Activated T-cell treated with anti-CD3 and anti-CD28 coated beads for 4 hours (primary cell): ENCODE results near the gene TAS1R3.
"Not testable (repeated sequence)": the region's sequence is repeated elsewhere in the genome, so short reads cannot be mapped to it uniquely, and the experiment has no call there.

Experiments
- DNase-seq: peaks from one replicate; pipeline ENCODE4 v3.0.0-alpha.2; 2020

Gene TAS1R3

DNA sequence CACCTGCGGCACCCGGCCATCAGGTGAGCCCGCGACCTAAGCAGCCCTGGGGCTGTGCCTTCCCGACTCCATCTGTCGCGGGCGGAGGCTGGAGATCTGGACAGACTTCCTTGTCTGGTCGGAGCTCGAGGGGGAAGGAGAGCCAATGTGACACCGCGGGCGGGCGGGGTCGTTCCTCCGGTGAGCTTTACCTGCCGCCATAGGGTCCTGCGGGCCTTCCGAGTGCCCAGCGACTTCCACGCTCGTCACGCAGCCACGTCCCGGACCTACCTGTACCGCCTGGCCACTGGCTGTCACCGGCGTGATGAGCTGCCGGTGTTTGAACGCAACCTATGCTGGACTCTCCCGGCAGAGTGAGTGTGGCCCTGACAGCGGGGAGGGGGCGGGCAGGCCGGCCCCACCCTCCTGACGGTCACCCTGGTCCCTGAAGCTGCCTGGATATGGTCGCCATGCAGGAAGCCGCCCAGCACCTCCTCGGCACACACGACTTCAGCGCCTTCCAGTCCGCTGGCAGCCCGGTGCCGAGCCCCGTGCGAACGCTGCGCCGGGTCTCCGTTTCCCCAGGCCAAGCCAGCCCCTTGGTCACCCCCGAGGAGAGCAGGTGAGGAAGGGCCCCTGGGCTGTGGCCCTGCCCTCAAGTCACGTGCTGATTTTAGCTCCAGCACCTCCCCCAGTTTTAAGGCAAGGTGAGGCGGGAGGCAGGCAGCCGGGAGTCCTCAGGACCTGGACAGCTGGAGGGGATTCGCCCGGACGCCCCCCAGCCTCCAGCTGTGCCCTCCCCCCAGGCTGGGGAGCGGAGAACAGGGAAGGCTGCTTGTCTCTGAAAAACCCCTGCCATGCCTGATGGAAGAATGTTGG is 21.6 kb upstream of the TAS1R3 start:
- no peak for DNase-seq

DNA sequence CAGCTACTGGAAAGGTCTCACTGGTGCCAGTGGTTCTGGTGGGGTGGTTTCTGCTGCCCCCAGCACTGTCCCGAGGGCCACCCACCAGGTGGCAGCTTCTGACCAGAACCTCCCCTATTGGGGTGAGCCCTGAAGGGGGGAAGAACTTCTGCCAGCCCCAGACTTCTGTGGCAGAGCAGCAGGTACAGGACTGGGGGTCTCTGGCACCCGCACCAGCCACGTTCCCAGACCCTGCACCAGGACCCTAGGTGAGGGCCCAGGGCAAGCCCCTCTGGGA is 21.0 kb upstream of the TAS1R3 start:
- no peak for DNase-seq

GRCh38 chr1:1310476-1311053 is 20.5 kb upstream of the TAS1R3 start:
- no peak for DNase-seq

DNA sequence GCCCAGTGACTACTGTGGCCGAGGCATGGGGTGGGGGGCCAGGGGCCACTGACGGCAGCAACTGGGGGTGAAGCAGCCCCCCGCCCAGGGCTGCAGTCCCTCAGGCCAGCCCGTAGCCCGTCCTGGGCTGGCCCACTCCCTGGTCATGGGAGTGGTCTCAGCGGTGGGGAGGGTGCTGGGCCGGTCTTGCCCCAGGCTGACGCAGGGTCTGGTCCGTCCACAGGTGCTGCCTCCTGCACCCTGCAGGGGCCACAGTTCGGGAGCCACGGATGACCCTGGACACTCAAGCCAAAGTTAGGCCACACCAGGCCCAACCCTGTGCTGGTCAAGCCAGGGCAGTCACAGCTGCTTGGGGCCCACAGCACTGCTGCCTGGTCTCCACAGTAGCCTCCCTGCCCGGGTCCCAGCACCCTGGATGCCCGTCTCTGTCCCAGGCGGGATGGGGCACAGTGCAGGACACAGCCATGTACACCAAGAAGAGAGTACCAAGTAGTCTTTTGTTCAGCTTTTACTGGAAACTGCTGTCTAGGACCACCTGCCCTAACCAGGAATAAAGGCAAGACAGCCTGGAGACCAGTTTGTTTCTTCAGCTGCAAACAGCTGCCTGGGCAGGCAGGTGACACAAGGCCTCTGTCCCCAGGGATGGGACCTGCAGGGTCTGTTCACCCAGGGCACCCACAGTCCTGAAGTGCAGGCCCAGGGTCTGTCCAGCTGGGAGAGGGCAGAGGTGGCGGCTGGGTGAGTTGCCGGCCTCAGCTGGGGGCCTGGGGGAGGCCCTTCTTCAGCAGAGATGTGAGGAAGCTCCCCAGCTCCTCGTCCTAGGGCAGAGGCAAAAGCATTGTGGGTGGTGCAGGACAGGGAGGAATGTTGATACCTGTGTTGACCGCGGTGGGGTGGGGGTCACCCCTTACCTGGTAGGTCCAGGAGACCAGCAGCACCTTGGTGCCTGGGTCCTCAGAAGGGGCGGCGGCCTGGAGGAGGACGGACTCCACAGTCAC is 19.7 kb upstream of the TAS1R3 start:
- DNase-seq = no peak

DNA sequence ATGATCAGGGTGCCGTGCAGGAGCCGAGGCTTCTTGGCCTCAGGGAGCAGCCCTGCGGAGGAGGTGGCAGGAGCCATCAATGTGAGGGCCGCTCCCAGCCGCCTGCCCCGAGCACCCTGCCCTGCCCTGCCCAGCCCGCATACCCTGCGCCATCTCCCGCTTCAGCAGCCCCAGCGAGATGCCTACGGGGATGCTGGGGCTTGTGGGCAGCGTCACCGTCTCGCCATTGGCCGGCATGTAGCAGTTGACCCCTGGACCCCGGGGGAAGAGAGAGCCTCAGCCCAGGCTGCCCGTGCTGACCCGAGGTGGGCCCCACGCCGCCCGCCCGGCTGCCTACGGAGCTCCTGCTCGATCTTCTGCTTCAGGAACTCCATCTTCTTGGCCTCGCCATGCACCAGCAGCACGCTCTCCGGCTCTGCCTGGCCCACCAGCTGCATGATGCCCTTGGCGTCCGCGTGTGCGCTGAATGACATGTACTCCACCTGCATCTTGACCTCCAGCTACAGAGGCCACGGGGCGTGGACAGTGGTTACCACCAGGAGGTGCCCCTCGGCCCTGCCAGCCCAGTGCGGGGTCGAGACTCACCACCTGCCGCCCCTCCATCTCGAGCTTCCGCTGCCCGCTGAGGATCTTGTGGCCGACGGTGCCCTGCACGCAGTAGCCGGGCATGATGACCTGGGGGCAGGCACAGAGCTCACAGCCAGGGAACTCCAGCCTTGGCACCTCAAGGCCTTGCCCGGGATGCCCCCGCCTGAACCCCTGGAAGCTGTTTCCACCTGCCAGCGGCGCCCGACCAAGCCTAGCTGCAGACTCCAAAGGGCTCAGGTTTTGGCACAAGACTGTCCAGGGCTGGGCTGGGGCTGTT is 18.4 kb upstream of the TAS1R3 start:
- no peak for DNase-seq

- no peak for DNase-seq
Measured at GRCh38 chr1:1313500-1314236, 17.4 kb upstream of the TAS1R3 start.

- no peak for DNase-seq
Measured at GRCh38 chr1:1314237-1314586, 16.9 kb upstream of the TAS1R3 start.

- DNase-seq = no peak
Measured at GRCh38 chr1:1314678-1315335, 16.3 kb upstream of the TAS1R3 start.

DNA sequence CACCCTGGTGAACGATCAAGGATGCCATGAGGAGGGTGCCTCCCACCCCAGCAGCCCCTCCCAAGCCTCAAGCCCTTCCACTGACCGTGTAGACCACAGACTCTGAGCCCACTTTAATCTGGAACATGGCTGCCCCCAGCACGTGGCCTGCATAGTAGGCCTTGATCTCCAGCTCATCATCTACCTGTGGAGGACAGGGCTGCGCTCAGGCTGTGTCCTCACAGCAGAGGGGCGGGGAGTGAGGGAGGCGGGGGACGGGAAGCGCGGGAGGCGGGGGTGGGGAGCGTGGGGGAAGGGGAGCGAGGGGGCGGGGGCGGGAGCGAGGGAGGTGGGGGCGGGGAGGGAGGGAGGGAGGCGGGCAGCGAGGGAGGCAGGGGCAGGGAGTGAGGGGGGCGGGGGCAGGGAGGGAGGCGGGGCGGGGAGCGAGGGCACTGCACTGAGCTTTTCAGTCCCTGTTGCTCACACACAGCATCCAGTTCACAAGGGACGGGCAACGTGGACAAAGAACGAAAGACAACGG is 15.6 kb upstream of the TAS1R3 start:
- DNase-seq = no peak

GRCh38 chr1:1316199-1316598 is 14.9 kb upstream of the TAS1R3 start:
- not testable (repeated sequence) for DNase-seq

DNA sequence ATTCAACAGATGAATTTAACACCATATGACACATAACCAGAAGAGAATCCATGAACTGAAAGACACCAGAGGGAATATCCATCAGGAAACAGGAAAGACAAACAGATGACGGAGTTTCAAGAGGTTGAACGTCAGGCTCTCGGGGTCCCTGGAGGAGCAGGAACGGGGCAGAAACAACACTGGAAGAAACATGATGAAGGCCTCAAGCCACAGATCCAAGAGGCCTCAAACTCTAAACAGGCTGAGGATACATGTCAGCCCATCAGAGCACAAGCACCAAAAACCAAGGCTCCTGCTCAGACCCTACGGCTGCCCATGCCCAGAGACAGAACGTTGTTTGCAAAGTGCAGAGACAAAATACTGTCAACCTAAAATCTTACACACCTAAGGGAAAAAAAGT is 13.7 kb upstream of the TAS1R3 start:
- DNase-seq = no peak

DNA sequence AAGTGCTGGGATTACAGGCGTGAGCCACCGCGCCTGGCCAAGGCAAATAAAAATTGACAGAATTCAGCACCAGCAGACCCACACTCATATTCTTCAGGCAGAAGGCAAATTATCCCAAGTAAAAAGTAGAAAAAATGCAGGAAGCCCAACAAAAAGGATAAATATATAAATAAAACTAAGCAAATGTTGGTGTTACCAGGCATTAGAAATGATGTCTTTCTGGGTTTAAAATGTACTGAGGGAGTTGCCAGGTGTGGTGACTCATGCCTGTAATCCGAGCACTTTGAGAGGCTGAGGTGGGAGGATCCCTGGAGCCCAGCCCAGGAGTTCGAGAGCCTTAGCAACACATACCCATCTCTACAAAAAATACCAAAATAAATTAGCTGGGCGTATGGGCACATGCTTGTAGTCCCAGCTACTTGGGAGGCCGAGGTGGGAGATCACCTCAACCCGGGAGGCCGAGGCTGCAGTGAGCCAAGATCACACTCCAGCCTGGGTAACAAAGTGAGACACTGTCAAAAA is 12.9 kb upstream of the TAS1R3 start:
- DNase-seq = no peak

GRCh38 chr1:1318777-1319645 is 12.1 kb upstream of the TAS1R3 start:
- no peak for DNase-seq

GRCh38 chr1:1319646-1319941 is 11.5 kb upstream of the TAS1R3 start:
- DNase-seq = no peak

- DNase-seq = no peak
Measured at GRCh38 chr1:1320666-1321448, 10.2 kb upstream of the TAS1R3 start.

- no peak for DNase-seq
Measured at GRCh38 chr1:1321477-1321876, 9.6 kb upstream of the TAS1R3 start.

GRCh38 chr1:1322418-1322817 is 8.7 kb upstream of the TAS1R3 start:
- no peak for DNase-seq

- no peak for DNase-seq
Measured at GRCh38 chr1:1322952-1323351, 8.1 kb upstream of the TAS1R3 start.

- no peak for DNase-seq
Measured at GRCh38 chr1:1324084-1324523, 7.0 kb upstream of the TAS1R3 start.
